Forelimb muscle (tissue), 1 donor: ENCODE data around the gene FHOD3. TPM values are rescaled to one million over a fixed set of nuclear protein-coding genes. Genes with fewer than 3 reads are reported as not detected.

Experiments used
- DNase-seq: peaks from one replicate; pipeline ENCODE4 v3.0.0-alpha.2; 2013; ENCODE audit warnings: low read depth
- polyA plus RNA-seq: library from polyadenylated mRNA; unstranded; fragments of 120-200 nt; gene quantifications from one replicate; pipeline ENCODE4 v1.2.1, GENCODE V29; 2013; ENCODE audit not compliant: insufficient read length

Gene FHOD3
- polyA plus RNA-seq, 1 donor = 30.8 TPM

DNA sequence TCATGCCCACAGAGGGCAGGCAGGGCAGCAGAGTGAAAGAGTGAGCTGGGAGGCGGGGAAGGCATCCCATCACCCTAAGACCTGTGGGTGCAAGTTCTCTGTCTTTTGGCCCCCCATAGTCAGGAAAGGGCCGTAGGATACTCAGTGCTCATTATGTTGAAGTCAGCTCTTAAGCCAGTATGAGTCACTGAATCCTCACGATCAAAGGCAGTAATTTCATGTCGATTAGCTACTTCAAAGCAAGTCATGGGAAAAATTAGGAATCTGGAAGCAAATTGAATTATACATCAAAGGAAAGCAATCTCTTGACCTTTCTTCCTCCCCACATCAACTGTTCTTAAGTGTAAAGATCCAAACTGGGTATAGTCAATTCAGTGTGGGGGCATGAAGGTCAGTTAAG, 178.9 kb downstream of the FHOD3 start:
- no peak for DNase-seq

- no peak for DNase-seq
Observed at GRCh38 chr18:36477776-36478175, 180.3 kb downstream of the FHOD3 start.

- DNase-seq = no peak
Observed at GRCh38 chr18:36481201-36481657, 183.7 kb downstream of the FHOD3 start.

- DNase-seq = no peak
Observed at GRCh38 chr18:36481935-36482334, 184.4 kb downstream of the FHOD3 start.

DNA sequence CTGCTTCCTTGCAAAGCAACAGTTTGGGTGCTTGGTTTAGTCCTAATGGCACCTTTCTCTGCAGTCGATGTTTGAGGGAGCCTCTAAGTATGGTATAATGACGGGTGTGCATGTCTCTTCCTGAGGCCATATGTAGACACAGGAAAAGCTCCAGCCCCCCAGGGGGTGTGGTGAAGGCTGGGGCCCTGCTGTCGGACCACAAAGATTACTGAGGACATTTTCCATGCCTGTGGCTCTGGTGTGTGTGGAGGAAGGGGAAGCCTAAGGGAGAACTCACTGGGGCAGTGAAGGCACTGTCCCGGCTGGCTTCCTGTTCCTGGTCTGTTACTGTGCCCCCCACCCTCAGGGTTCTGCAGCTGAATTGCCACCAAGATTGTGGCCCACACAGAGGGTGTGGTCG, 187.1 kb downstream of the FHOD3 start:
- no peak for DNase-seq

DNA sequence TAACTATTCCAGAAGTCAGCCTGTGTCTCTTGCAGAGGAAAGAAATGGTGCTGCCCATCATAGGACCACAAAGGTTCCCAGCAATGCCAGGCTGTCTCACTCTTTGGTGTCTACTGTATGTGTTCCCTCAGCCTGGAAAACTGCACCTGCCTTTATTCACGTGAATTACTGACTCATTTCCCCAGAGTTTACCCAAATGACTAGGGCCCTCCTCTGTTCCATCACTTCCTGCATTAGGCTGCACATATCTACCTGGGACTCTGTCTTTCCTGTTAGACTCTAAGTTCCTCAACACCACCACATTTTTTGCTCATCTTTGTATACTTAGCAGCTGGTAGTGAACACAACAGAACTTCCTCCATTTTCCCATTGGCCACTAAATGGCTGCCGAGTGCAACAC, 188.3 kb downstream of the FHOD3 start:
- DNase-seq = no peak

- no peak for DNase-seq
Observed at GRCh38 chr18:36488131-36488530, 190.6 kb downstream of the FHOD3 start.

- no peak for DNase-seq
Observed at GRCh38 chr18:36490897-36491296, 193.4 kb downstream of the FHOD3 start.

GRCh38 chr18:36492604-36493329, 195.3 kb downstream of the FHOD3 start:
- no peak for DNase-seq

- DNase-seq = no peak
Observed at GRCh38 chr18:36493349-36494159, 196.0 kb downstream of the FHOD3 start.

- DNase-seq = no peak
Observed at GRCh38 chr18:36494160-36494437, 196.6 kb downstream of the FHOD3 start.

- no peak for DNase-seq
Observed at GRCh38 chr18:36496022-36496421, 198.5 kb downstream of the FHOD3 start.

DNA sequence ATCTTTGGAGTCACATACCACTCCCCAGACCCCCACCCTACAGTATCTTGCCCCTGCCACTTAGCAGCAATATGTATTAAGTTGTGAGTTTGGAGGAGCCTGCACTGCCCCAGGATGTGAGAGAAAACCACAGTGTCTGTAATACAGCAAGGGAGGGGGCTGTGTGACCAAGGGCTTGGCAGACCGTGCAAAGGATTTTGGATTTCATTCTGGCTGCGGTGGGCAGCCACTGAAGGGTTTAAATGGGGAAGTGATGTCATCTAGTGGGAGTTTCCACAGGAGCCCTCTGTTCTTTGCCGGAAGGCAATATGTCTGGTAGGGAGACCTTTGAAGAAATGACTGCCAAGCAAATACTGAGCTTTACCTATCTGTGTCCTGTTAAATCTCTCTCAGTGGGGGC, 202.4 kb downstream of the FHOD3 start:
- no peak for DNase-seq

GRCh38 chr18:36501100-36501499, 203.6 kb downstream of the FHOD3 start:
- DNase-seq = no peak

DNA sequence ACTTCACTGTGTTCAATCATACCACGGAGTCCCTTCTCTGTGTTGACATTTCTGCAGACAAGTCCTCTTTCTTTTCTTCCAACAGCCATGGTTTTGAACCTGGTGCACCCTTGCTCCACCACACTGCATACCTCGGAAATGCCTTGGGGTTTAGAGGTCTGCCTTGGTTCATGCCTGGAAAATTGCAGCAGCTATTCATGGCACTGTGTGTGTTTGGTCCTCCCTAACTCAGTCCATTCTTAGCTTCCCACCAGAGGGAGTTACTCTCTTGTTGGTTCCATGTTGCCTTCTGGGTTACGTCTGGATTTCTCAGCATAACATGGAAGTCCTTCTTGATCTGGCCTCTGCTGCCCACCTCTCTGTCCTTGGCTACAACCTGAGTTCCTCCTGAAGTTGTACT, 206.0 kb downstream of the FHOD3 start:
- no peak for DNase-seq

GRCh38 chr18:36504928-36505327, 207.4 kb downstream of the FHOD3 start:
- no peak for DNase-seq

DNA sequence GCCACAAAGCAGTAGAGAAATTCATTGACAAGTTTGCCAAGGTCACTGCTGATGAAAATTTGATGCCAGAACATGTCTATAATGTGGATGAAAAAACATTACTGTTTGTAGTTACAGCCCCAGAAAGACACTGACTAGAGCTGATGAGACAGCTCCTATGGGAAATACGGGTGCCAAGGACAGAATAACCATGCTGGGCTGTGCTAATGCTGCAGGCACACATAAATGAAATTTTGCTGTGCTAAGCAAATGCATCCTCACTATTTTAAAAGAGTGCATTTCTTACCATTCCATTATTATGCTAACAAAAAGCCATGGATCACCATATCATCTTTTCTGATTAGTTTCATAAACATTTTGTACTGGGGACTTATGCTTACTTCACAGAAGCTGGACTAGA, 208.2 kb downstream of the FHOD3 start:
- no peak for DNase-seq

DNA sequence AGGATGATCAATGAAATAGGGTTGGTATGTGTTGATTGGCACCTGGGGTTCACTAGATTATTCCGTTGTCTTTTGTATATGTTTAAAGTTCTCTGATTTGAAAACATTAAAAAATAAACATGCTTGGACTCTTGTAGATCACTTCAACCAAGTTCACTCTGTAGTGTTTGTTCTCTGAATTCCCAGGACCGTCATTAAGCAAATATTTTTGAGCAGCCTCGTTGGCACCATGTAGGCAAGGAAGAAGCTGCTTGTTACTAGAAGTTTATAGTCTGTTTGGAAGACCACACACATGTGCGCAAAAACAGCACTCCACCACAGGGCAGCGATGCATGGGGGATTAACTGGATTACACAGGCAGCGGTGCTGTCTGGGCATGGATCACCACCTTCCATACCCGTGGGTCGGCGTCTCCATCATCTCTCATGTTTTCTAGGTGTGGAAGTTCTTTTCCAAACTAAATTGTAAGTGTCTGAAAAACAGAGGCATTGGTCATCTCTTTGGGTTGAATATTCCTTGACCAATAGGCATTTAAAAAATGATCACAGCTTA, 212.2 kb downstream of the FHOD3 start:
- no peak for DNase-seq

- DNase-seq = no peak
Observed at GRCh38 chr18:36511791-36512352, 214.4 kb downstream of the FHOD3 start.

DNA sequence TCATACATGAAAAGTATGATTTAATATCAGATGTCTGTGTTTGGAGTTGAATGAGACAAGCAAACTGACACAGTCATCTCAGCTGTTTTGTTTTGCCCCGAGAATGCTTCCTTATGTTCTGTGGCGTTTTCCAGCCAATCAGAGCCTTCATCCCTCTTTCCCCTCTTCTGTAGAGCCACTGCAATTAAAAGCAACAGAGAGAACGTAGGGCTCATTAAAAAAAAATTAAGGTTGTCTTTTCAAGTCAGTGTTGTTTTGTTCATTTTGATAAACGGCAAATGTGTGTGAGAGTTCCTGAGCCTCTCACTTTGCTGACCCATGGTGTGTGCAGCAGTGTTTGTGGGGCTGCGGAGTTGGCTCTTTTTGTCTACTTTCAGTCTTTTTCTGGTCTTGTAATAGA, 216.0 kb downstream of the FHOD3 start:
- DNase-seq = no peak

GRCh38 chr18:36514778-36515177, 217.3 kb downstream of the FHOD3 start:
- DNase-seq = no peak

DNA sequence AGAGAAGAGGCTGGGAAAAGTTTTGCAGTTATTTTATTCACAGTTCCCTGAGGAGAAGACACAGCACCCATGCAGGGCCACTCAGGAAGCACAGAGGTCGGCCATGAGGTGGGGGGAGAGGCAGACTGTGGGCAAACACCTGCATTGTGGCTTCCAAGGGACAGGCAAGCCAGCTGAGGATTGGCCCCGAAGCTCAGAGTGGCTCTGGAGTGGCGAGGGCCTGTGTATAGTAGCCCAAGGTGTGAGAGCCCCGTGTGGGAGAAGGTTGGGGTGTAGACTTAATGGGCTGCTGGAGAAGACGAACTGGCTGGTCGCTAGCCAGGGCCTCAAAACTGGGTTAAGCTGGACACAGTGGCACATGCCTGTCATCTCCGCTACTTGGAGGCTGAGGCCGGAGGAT, 218.7 kb downstream of the FHOD3 start:
- DNase-seq = no peak

DNA sequence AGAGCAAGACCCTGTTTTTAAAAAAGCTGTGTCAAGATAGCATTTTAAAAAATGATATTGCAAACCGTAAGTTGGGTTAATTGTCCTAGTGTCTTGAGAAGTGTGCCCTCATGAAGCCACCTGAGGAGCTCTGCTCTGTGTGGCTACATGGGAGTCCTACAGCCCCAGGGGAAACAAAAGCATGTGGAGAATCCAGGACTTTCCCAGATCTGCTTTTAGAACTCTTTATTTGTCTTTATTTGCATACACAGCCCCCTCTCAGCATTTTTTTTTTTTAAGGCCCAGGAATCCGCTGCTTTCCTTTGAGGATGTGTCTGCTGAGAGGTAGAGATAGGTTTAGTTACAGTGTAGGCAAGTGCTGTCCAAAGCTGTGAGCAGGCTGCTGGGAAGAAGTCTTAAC, 219.2 kb downstream of the FHOD3 start:
- DNase-seq = no peak
